BE2C (cell line): ENCODE data around the gene NXT1.

Source experiments
- DNase-seq: peaks from one replicate; pipeline ENCODE4 v3.0.0-alpha.2; 2020
- H3K27me3 ChIP-seq: fragments of 250-450 bp; sonication (Bioruptor Pico); 2 replicates; pipeline ENCODE4 v1.5.1; 2020; ENCODE audit warnings: mild to moderate bottlenecking
- H3K36me3 ChIP-seq: fragments of 250-450 bp; sonication (Bioruptor Pico); 2 replicates; pipeline ENCODE4 v1.5.1; 2020; ENCODE audit warnings: mild to moderate bottlenecking
- H3K4me1 ChIP-seq: fragments of 250-450 bp; sonication (Bioruptor Pico); 2 replicates; pipeline ENCODE4 v1.5.1; 2020
- H3K4me3 ChIP-seq: 2 replicates; pipeline ENCODE4 v1.5.1; 2011; ENCODE audit warnings: low read depth, low read length
- H3K9me3 ChIP-seq: fragments of 250-450 bp; sonication (Bioruptor Pico); 2 replicates; pipeline ENCODE4 v1.5.1; 2020
- TF ChIP-seq, protein P1 (sequence below): IDR thresholded peaks from 2 replicates; pipeline ENCODE4 v1.5.1; 2012; ENCODE audit warnings: mild to moderate bottlenecking, low read depth, low read length

Gene NXT1

DNA sequence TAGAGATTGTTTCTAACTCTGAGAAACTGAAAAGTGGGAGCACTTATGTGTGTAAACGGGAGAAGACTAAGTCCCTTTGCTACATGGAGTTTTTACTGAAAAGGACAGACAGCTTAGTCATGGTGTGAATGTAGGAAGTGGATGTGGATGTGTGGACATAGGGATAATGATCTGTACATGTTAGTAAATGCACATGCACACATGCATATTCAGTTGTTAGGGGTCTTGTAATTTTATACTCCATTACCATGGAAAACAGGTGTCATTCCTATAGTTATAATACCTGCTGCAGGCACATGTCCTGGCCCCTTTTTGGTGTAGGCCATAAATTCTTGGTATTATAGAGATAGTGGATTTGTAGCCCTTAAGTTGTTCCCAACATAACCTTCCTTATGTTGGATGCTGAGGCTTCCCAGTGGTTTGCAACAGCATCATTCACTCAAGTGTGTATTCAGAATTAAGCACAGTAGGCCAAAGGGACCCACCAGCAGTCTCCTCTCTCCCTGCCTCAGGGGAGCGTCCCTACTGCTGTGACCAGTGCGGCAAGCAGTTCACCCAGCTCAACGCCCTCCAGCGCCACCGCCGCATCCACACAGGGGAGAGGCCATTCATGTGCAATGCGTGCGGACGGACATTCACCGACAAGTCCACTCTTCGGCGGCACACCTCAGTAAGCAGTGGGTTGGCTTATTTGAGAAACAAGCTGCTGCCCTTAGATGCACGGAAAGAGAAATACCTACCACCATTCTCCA lies 18.7 kb downstream of the NXT1 start:
- no peaks in the 10 kb centered on the region for H3K27me3 ChIP-seq
- DNase-seq = no peak
- H3K9me3 ChIP-seq = no peaks in the 10 kb centered on the region
- H3K4me3 ChIP-seq = no peak overlapping the region
- TF ChIP-seq, protein P1, sequence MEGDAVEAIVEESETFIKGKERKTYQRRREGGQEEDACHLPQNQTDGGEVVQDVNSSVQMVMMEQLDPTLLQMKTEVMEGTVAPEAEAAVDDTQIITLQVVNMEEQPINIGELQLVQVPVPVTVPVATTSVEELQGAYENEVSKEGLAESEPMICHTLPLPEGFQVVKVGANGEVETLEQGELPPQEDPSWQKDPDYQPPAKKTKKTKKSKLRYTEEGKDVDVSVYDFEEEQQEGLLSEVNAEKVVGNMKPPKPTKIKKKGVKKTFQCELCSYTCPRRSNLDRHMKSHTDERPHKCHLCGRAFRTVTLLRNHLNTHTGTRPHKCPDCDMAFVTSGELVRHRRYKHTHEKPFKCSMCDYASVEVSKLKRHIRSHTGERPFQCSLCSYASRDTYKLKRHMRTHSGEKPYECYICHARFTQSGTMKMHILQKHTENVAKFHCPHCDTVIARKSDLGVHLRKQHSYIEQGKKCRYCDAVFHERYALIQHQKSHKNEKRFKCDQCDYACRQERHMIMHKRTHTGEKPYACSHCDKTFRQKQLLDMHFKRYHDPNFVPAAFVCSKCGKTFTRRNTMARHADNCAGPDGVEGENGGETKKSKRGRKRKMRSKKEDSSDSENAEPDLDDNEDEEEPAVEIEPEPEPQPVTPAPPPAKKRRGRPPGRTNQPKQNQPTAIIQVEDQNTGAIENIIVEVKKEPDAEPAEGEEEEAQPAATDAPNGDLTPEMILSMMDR = no peak
- H3K36me3 ChIP-seq = peaks cover 83% of the 10 kb centered on the region
- no peaks in the 10 kb centered on the region for H3K4me1 ChIP-seq

DNA sequence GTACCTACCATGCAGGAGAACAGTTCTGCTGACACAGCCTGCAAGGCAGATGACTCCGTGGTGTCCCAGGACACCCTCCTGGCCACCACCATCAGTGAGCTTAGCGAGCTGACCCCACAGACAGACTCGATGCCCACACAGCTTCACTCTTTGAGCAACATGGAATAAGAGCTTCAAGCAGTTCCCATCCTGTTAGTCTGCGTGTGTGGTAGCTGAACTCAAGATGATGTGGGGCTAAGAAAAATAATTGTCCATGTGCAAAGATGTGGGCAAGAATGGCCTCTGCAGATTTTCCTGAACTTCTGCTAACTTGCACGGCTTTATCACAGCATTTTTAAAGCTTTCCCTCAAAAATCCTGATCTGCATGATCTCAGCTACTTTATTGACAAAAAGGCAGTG lies 19.7 kb downstream of the NXT1 start:
- TF ChIP-seq, protein P1 = no peak
- H3K27me3 ChIP-seq = no peaks in the 10 kb centered on the region
- H3K36me3 ChIP-seq = peaks cover 83% of the 10 kb centered on the region

DNA sequence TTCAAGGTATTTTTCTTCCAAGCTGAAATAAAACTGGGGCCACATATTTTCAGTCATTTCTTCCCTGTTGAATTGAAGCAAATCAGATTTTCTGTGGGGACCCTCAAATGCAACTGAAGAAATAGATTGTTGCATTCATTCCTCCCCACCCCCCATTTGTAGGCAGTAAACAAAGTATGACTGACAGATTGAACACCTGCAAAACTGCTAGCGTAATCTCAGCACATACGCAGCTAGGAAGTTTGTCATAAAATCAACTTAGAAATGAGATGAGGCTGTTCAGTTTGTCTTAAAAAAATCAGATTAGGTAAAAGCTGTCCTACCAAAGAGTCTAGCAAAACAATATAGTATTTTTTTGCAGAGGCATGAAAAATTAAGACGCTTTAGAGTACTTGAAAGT lies 20.3 kb downstream of the NXT1 start:
- Histone ChIP-seq H3K9me3 (peaks cover 4% of the 10 kb centered on the region; the same call in 1 of the 2 replicates), H3K27me3 (no peaks in the 10 kb centered on the region), H3K4me1 (no peaks in the 10 kb centered on the region), H3K36me3 (peaks cover 83% of the 10 kb centered on the region), H3K4me3 (no peak overlapping the region)
- TF ChIP-seq, protein P1 = no peak
- no peak for DNase-seq

More for the DNA sequence above, 19.7 kb downstream of the NXT1 start:
- no peak for DNase-seq
- Histone ChIP-seq H3K4me1 (no peaks in the 10 kb centered on the region), H3K9me3 (no peaks in the 10 kb centered on the region; the same call in 1 of the 2 replicates), H3K4me3 (no peak overlapping the region)

DNA sequence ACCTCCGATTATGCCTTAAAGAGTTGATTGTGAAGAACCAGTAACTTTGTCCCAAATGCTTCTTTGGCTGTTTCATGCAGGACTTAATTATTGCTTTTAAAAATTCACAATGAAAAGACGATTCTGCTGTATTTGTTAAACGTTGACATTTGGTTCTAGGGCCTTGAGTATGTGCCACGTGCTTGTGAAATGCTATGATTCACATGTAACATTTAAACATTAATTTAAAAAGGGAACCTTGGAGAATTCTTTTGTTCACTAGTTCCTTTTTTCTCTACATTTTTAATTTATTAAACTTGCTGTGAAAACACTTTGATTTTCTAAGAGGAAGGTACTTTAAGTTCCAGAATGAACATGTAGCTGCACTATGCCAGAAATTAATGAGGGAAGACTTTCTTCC lies 20.9 kb downstream of the NXT1 start:
- Histone ChIP-seq H3K4me3 (no peak overlapping the region), H3K27me3 (no peaks in the 10 kb centered on the region), H3K9me3 (peaks cover 4% of the 10 kb centered on the region; the same call in 1 of the 2 replicates), H3K4me1 (no peaks in the 10 kb centered on the region), H3K36me3 (peaks cover 86% of the 10 kb centered on the region)
- TF ChIP-seq, protein P1 = no peak
- no peak for DNase-seq

DNA sequence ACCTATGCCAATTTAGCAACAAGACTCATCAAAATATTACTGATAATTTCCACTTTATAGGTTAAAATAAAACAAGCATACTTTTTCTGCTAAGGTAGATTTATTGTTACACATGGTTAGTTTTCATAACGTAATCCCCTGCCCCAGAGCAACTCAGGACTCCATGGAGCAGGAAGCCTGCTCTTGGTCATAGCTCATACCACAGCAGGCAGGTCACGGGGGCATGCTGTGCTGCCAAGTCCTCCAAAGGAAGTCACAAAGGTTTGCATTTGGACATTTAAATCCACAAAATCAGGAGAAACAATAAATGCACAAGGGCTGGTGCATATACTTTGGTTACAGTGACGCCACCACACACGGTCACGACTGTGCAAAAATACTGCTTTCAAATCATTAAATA lies 23.9 kb downstream of the NXT1 start:
- no peaks in the 10 kb centered on the region for H3K27me3 ChIP-seq
- peaks cover 4% of the 10 kb centered on the region; the same call in 1 of the 2 replicates for H3K9me3 ChIP-seq
- no peak overlapping the region for H3K4me3 ChIP-seq
- no peaks in the 10 kb centered on the region for H3K4me1 ChIP-seq
- peaks cover 71% of the 10 kb centered on the region for H3K36me3 ChIP-seq
- TF ChIP-seq, protein P1 = no peak
- no peak for DNase-seq

DNA sequence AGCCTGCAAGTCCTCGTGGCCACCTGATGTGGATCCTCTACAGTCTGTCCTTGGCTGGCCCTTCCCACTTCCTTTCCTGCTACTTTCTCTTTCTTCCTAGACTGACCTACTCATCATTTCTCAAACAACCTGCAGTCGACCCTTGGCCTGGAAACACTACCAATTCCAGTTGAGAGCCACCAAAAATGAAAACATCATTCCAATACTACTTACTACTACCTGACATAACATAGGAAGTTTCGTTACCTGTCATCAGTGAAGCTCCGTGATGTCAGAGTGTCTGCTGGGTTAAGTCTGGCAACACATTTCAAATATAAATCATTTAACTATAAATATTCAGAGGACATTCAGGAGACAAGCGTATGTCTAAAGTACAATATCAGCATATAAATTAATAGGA lies 25.2 kb downstream of the NXT1 start:
- Histone ChIP-seq H3K4me1 (no peaks in the 10 kb centered on the region), H3K36me3 (peaks cover 57% of the 10 kb centered on the region), H3K4me3 (no peak overlapping the region), H3K27me3 (no peaks in the 10 kb centered on the region; the same call in 1 of the 2 replicates), H3K9me3 (peaks cover 4% of the 10 kb centered on the region; the same call in 1 of the 2 replicates)
- DNase-seq = no peak
- TF ChIP-seq, protein P1 = no peak
